ENCODE results near the gene USP2.

USP2 gene

DNA sequence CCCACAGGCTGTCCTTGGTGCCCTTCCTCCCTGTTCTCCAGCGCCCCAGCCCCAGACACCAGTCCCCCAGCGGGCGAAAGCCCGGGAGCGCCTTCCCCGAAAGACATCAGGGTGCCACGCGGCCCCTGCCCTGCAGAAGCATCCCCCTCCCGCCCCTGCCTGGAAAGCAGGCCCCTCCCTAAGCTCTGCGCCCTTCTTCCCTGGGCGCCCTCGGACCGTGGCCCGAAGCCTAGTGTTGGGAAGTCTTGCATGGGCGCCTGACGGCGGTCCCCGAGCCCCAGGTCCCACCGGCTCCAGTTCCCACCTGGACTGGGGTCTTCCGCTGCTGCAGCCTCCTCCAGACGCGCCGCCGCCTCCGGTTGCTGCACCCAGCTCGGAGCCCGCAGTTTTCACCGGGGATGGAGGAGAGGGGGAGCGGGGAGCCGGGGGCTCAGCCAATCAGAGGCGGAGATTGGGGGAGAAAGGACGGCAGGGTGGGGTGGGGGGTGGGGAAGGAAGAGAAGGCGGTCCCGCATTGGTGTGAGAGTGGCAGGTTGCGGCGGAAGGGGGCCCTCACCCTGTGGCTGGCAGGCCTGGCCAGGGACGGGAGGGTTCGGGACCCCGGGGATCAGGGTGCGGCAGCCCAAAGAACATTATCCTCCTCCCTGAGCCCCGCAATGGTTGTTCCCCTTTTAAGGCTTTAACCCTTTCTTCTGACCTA is 41.5 kb upstream of the USP2 start, which contains the start of gene THY1:
TSS of gene THY1 (minus strand) at position 364 of the 700 bp plus-strand sequence. CDS start 2,267 bp downstream, outside the sequence.
- in situ Hi-C loops (cut with HindIII; ENCODE audit: low sequenced_read_pairs) = no loop called here

DNA sequence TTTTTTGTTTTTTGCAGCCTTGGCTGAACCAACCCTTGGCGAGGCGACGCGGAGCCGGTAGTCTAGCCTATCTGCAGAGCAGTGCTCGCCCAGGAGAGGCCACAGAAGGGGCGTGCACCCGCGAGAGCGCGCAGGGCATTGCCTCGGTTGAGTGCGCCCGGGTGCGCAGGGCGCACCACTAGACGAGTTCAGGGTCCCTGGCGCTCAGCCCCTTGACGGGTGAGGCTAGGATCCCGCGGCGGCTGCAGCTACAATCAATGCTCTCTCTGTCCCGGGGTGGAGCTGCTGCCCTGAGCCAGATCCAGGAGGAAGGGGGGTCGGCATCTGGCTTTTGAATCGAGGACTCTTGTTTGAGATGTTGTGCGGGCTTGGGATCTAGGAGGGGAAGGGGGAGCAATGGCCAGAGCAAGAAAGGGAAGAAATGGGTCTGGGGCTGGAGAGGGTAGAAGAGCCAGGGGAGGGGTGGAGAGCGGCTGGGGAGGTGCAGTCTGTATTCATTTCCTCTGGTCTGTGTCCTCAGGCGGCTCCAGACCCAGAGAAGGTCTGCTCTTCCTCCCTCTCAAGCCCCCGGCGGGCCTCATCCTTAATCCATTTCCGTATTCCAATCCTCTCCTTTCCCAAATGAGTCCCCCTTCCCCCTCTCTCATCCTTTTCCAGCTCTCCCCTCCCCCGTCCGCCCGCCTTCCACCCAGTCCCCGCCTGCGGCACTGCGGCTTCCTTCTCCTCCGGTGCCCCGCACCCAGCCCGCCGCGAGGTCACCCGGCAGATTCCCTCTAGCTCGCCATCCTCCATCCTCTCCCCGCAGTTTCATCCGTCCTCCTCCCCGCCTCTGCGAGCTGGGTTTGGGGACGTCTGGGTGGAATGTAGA is 40.7 kb upstream of the USP2 start:
- peak overlapping the region; percentile 67 for H3K4me3 ChIP-seq (ENCODE audit: low read depth, low read length)
- in situ Hi-C loops (cut with HindIII; ENCODE audit: low sequenced_read_pairs) = no loop called here
- TF ChIP-seq, protein P1, sequence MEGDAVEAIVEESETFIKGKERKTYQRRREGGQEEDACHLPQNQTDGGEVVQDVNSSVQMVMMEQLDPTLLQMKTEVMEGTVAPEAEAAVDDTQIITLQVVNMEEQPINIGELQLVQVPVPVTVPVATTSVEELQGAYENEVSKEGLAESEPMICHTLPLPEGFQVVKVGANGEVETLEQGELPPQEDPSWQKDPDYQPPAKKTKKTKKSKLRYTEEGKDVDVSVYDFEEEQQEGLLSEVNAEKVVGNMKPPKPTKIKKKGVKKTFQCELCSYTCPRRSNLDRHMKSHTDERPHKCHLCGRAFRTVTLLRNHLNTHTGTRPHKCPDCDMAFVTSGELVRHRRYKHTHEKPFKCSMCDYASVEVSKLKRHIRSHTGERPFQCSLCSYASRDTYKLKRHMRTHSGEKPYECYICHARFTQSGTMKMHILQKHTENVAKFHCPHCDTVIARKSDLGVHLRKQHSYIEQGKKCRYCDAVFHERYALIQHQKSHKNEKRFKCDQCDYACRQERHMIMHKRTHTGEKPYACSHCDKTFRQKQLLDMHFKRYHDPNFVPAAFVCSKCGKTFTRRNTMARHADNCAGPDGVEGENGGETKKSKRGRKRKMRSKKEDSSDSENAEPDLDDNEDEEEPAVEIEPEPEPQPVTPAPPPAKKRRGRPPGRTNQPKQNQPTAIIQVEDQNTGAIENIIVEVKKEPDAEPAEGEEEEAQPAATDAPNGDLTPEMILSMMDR (IDR thresholded peaks at IDR 0.05; ENCODE audit: low read depth, low read length) = no peak
- no peak for DNase-seq (ENCODE audit: low read depth, low spot score)

More for the DNA sequence above, 41.5 kb upstream of the USP2 start, which contains the start of gene THY1:
- TF ChIP-seq, protein P1 (IDR thresholded peaks at IDR 0.05; ENCODE audit: low read depth, low read length) = no peak
- peak; percentile 39 for DNase-seq (ENCODE audit: low read depth, low spot score)
- peak within 1 kb of the TSS; percentile 67 for H3K4me3 ChIP-seq (ENCODE audit: low read depth, low read length)

DNA sequence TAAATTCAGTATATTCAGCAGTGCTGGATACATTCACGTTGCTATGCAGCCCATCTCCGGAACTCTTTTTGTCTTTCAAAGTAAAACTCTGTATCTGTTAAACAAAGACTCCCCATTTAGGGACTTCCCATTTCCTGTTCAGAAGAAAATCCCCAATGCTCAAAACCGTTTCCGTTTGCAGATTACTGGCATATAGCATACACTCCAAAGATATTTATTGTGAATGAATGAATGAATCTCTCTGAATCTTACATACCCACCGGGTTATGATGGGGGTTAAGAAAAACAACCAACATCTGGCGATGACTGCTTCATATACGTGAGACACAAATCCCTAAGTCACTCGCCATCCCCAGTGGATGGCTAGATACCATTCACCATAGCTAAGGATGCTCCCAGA is 39.9 kb upstream of the USP2 start:
- TF ChIP-seq, protein P1 (IDR thresholded peaks at IDR 0.05; ENCODE audit: low read depth, low read length) = no peak
- H3K4me3 ChIP-seq (ENCODE audit: low read depth, low read length) = peak overlapping the region; percentile 67
- DNase-seq (ENCODE audit: low read depth, low spot score) = no peak
- in situ Hi-C loops (cut with HindIII; ENCODE audit: low sequenced_read_pairs) = no loop called here

DNA sequence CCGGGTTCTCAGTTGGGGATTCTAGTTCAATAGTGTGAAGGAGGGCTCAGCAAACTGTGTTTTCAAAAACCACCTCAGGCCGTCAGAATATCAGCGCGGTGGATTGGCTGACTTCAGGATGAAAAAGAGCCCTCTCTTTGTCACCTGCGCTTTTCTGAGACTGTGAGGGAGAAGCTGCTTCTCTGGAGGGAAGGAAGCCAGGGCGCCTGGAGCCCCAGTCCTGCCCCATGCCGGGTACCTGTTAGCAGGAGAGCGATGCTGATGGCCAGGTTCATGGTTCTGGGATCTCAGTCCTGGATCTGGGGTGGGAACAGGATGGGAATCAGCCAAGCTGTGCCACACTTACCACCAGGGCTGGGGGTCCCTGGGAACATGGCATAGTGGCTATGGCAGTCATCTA is 39.1 kb upstream of the USP2 start:
- in situ Hi-C loops (cut with HindIII; ENCODE audit: low sequenced_read_pairs) = no loop called here
- DNase-seq (ENCODE audit: low read depth, low spot score) = no peak
- TF ChIP-seq, protein P1 (IDR thresholded peaks at IDR 0.05; ENCODE audit: low read depth, low read length) = no peak
- no peak overlapping the region for H3K4me3 ChIP-seq (ENCODE audit: low read depth, low read length)

DNA sequence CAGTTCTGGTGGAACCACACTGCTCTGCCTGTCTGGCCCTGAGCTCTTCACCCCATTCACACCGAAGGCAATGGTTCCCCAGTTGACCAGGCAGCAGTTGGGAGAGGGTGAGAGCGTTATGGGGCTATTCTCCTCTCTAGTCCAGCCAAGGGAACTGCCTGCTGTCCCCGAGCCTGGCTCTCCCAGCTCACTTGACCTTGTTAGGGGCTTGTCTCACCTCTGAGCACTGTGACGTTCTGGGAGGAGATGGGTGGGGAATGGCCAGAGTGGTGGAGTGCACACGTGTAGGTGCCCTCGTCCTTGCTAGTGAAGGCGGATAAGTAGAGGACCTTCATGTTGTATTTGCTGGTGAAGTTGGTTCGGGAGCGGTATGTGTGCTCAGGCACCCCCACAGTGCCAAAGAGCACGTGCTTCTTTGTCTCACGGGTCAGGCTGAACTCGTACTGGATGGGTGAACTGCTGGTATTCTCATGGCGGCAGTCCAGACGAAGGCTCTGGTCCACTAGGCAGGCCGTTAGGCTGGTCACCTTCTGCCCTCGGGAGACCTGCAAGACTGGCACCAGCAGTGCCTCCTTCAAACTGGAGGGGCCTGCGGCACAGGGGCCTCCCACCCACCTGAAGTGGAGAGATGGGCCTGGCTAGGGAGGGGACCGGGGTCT is 38.5 kb upstream of the USP2 start:
- no peak for DNase-seq (ENCODE audit: low read depth, low spot score)
- in situ Hi-C loops (cut with HindIII; ENCODE audit: low sequenced_read_pairs) = no loop called here
- TF ChIP-seq, protein P1 (IDR thresholded peaks at IDR 0.05; ENCODE audit: low read depth, low read length) = no peak
- no peak overlapping the region for H3K4me3 ChIP-seq (ENCODE audit: low read depth, low read length)

DNA sequence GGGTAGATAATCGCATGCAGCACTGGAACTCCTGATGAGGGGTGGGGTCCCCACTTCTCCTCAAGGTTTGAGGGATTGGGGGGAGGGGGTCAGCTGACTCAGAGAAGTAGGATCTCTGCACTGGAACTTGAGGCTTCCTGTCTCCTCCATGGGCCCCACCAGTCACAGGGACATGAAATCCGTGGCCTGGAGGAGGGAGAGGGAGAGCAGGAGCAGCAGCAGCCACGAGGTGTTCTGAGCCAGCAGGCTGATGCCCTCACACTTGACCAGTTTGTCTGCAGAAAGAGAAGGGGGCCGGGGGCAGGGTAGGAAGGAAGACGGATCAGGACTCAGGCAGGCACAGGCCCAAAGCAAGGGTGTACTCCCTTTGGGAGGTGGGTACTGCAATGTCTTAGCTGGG is 37.8 kb upstream of the USP2 start:
- in situ Hi-C loops (cut with HindIII; ENCODE audit: low sequenced_read_pairs) = no loop called here
- DNase-seq (ENCODE audit: low read depth, low spot score) = no peak
- TF ChIP-seq, protein P1 (IDR thresholded peaks at IDR 0.05; ENCODE audit: low read depth, low read length) = no peak
- no peak overlapping the region for H3K4me3 ChIP-seq (ENCODE audit: low read depth, low read length)

Data from astrocyte of the spinal cord (primary cell).